ENCODE measurements around the gene GAB3. TPM values are rescaled to one million over a fixed set of nuclear protein-coding genes. Genes with fewer than 3 reads are reported as not detected.

Gene GAB3
- polyA plus RNA-seq, 3 donors = 6.2 to 44.0 (median 9.5) TPM

DNA sequence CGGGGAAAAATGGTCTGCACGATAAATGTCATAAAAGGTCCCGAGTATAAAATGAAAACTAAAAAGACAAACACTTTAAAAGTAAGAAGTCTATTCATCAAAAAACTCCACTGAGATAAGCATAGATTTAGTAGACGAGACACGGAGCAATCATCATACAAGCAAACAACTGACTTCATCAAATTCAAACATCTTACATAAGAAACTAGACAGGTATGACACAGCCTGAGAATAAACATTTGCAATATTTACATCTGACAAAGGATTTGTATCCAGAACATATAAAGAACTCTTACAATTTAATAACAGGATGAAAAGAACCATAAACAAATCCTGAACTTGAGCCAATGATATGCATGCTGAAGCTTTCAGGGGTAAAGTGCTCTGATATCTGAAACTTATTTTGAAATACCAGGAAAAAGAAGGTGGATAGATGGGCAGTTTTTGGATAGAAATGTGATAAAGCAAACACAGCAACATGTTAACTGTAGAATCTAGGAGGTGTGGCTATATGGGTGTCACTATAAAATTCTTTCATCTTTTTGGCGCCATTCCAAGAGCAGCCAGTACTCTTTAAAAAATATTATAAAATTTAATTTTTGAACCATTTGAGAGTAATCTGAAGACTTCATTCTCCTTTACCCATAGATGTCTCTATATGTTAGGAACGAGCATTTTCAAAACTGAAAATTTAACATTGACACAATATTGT, 42.4 kb upstream of the GAB3 start:
- Histone ChIP-seq H3K4me2 (replicated peaks; ENCODE audit: extremely low read depth, low read length, poor library complexity, severe bottlenecking) (no peak overlapping the region), H3K27ac (ENCODE audit: low read depth in 1 of 2, low read length in 2 of 2) (no peak overlapping the region), H3K4me1 (ENCODE audit: control insufficient read depth in 1 of 2, insufficient read depth in 2 of 2, low read length in 2 of 2) (peaks cover 32 to 40% of the 10 kb centered on the region in 2 donors), H3K36me3 (replicated peaks in 1 of 2; ENCODE audit: control insufficient read depth in 1 of 2, insufficient read depth in 2 of 2, low read length in 2 of 2) (peaks cover 11 to 39% of the 10 kb centered on the region in 2 donors), H3K9ac (ENCODE audit: insufficient read depth, low read length, poor library complexity, severe bottlenecking) (no peak overlapping the region), H4K20me1 (ENCODE audit: insufficient read depth, low read length) (no peaks in the 10 kb centered on the region), H3K79me2 (ENCODE audit: insufficient read depth, low read length) (peaks cover 77% of the 10 kb centered on the region), H3K27me3 (ENCODE audit: control insufficient read depth in 2 of 2, insufficient read depth in 2 of 2, low read length in 2 of 2) (no peaks in the 10 kb centered on the region), H3K9me3 (replicated peaks in 1 of 2; ENCODE audit: control insufficient read depth in 1 of 2, insufficient read depth in 1 of 2, low read length in 2 of 2) (no peaks in the 10 kb centered on the region), H3K4me3 (replicated peaks in 1 of 3; ENCODE audit: low read depth in 2 of 3, low read length in 3 of 3) (no peak overlapping the region), H2AFZ (ENCODE audit: insufficient read depth, low read depth, low read length, poor library complexity, severe bottlenecking) (no peak overlapping the region)
- Mint-ChIP-seq H3K27me3 (ENCODE audit: low read depth in 3 of 3) (peaks cover 0 to 1% (median 0%) of the 10 kb centered on the region in 3 donors), H3K27ac (peak overlapping the region in 3 of 7 donors; percentile 8 to 48 (median 15)), H3K4me1 (peaks cover 36% of the 10 kb centered on the region), H3K4me3 (no peak overlapping the region), H3K36me3 (peaks cover 37 to 50% of the 10 kb centered on the region in 2 donors), H3K9me3 (peaks cover 0 to 2% (median 0%) of the 10 kb centered on the region in 7 donors)
- intact Hi-C loops (cut with micrococcal nuclease) = no loop called here
- no peak for TF ChIP-seq CTCF (IDR thresholded peaks at IDR 0.05)
- WGBS (ENCODE audit: insufficient coverage) = no CpG with 5 or more reads among the region's 7 CpGs
- no peak for DNase-seq

DNA sequence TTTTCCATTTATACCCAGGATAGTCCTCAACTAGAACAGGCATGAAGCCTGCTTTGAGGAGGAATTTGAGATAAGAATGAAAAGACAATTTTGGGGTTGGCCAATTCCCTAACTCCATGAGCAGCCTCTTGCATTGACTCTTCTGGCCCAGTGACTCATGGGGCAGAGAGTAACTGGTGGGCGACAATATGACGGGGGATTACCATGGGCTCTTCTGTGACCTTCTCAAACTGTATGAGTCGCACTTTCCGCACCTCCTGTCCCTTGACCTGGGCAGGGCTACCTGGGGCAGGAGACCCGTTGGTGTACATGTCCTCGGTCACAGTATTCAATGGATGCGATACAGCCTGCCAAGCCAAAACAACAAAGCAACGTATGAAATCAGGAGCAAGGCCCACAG, 41.1 kb upstream of the GAB3 start:
- no peak overlapping the region for H3K4me2 ChIP-seq (replicated peaks; ENCODE audit: extremely low read depth, low read length, poor library complexity, severe bottlenecking)
- peaks cover 0 to 1% (median 0%) of the 10 kb centered on the region in 3 donors for H3K27me3 Mint-ChIP-seq (ENCODE audit: low read depth in 3 of 3)
- 100% methylated on average over 2 of the region's 8 CpGs for WGBS (ENCODE audit: insufficient coverage)

More for the DNA sequence above, 41.1 kb upstream of the GAB3 start:
- no peak for TF ChIP-seq CTCF (IDR thresholded peaks at IDR 0.05)
- Mint-ChIP-seq H3K36me3 (peaks cover 46 to 51% of the 10 kb centered on the region in 2 donors), H3K4me1 (peaks cover 23% of the 10 kb centered on the region), H3K4me3 (no peak overlapping the region), H3K27ac (peak overlapping the region in 1 of 7 donors; percentile 54), H3K9me3 (peaks cover 0 to 2% (median 0%) of the 10 kb centered on the region in 7 donors)
- H3K27ac ChIP-seq (ENCODE audit: low read depth in 1 of 2, low read length in 2 of 2) = no peak overlapping the region
- H3K9me3 ChIP-seq (replicated peaks in 1 of 2; ENCODE audit: control insufficient read depth in 1 of 2, insufficient read depth in 1 of 2, low read length in 2 of 2) = no peaks in the 10 kb centered on the region
- H4K20me1 ChIP-seq (ENCODE audit: insufficient read depth, low read length) = no peaks in the 10 kb centered on the region
- no peak overlapping the region for H2AFZ ChIP-seq (ENCODE audit: insufficient read depth, low read depth, low read length, poor library complexity, severe bottlenecking)
- no peak overlapping the region for H3K9ac ChIP-seq (ENCODE audit: insufficient read depth, low read length, poor library complexity, severe bottlenecking)
- no peak overlapping the region for H3K4me3 ChIP-seq (replicated peaks in 1 of 3; ENCODE audit: low read depth in 2 of 3, low read length in 3 of 3)
- peaks cover 26 to 27% of the 10 kb centered on the region in 2 donors for H3K4me1 ChIP-seq (ENCODE audit: control insufficient read depth in 1 of 2, insufficient read depth in 2 of 2, low read length in 2 of 2)
- H3K79me2 ChIP-seq (ENCODE audit: insufficient read depth, low read length) = peaks cover 70% of the 10 kb centered on the region
- intact Hi-C loops (cut with micrococcal nuclease) = no loop called here
- DNase-seq = no peak
- peaks cover 18 to 39% of the 10 kb centered on the region in 2 donors for H3K36me3 ChIP-seq (replicated peaks in 1 of 2; ENCODE audit: control insufficient read depth in 1 of 2, insufficient read depth in 2 of 2, low read length in 2 of 2)
- no peaks in the 10 kb centered on the region for H3K27me3 ChIP-seq (ENCODE audit: control insufficient read depth in 2 of 2, insufficient read depth in 2 of 2, low read length in 2 of 2)

Data from CD14-positive monocyte (primary cell).